ENCODE data around the gene CAMK2D. TPM values are rescaled to one million over a fixed set of nuclear protein-coding genes. Genes with fewer than 3 reads are reported as not detected.

Gene CAMK2D
- total RNA-seq, 2 donors from 2014 or later, result 69.5 to 109 TPM

DNA sequence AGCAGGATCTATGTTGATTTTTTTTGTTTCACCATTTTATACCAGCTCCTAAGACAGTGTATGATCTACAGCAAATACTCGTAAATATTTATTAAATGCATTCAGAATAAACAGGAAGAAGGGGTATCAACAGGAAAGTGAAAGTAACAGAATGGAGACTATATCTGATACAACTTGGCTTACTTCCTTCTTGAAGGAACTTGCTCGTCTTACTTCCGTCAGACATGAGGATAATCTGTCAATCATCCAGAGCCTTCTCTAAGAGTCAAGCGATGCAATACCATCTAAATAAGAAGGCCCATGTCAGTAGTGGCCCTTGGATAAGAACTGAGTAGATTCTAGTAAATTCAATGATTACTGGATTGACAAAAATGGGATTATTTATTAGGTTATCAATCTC is 84.2 kb downstream of the CAMK2D start:
- peaks cover 4% of the 10 kb centered on the region for H3K4me1 ChIP-seq
- DNase-seq, result no peak
- no peak overlapping the region for H3K4me3 ChIP-seq
- H3K9me3 ChIP-seq, result no peaks in the 10 kb centered on the region
- TF ChIP-seq, protein P1, sequence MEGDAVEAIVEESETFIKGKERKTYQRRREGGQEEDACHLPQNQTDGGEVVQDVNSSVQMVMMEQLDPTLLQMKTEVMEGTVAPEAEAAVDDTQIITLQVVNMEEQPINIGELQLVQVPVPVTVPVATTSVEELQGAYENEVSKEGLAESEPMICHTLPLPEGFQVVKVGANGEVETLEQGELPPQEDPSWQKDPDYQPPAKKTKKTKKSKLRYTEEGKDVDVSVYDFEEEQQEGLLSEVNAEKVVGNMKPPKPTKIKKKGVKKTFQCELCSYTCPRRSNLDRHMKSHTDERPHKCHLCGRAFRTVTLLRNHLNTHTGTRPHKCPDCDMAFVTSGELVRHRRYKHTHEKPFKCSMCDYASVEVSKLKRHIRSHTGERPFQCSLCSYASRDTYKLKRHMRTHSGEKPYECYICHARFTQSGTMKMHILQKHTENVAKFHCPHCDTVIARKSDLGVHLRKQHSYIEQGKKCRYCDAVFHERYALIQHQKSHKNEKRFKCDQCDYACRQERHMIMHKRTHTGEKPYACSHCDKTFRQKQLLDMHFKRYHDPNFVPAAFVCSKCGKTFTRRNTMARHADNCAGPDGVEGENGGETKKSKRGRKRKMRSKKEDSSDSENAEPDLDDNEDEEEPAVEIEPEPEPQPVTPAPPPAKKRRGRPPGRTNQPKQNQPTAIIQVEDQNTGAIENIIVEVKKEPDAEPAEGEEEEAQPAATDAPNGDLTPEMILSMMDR (IDR thresholded peaks at IDR 0.05), result no peak
- H3K9ac ChIP-seq (ENCODE audit: low read depth in 2 of 2, low read length in 2 of 2), result no peak overlapping the region
- H3K27me3 ChIP-seq, result no peaks in the 10 kb centered on the region
- intact Hi-C loops (cut with DNase I), result no loop called here
- H3K36me3 ChIP-seq, result no peaks in the 10 kb centered on the region
- H3K27ac ChIP-seq, result no peak overlapping the region

DNA sequence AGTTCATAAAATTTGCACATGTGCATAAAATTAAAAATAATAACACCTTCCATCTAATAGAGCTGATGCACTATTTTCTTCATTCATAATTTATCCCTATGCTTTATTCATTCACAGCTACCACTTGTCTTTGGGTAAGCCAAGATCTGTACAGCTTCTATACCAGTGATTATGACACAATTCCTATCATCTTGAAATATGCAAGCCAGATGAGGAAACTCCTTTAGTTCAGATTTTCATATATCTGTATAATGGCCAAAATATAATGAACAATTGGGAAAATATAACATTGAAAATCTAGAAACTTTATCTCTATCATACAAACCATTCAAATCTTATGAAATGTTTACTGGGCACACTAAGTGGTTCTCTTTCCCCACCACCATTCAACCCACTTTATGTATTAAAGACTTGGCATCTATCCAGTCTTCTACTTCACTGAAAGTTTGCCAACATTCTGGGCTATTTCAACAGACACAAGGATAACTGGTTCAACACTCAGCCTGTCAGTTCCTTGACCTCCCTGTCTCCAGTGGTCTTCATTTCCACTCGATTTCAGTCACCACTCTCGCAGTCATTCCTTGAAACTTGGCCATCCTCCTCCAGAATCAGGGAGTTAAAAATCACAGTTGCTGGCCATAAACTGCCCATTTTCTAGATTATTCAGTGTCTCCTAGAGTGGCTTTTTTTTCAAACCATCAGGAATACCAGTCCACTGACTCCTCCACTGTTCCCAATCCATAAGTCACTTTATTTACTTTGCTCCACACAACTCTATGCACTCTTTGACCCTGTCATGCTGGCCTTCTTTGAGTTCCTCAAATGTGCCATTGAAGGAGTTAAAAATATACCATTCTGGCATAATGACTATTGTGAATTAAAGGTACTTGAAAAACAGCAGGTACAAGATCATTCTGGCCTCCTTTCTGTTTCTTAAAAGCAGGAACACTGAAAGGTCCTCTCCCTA is 85.5 kb downstream of the CAMK2D start:
- DNase-seq, result no peak
- intact Hi-C loops (cut with DNase I), result no loop called here
- TF ChIP-seq, protein P1 (IDR thresholded peaks at IDR 0.05), result no peak
- Histone ChIP-seq H3K27me3 (no peaks in the 10 kb centered on the region), H3K9ac (ENCODE audit: low read depth in 2 of 2, low read length in 2 of 2) (no peak overlapping the region), H3K4me1 (peaks cover 4% of the 10 kb centered on the region), H3K4me3 (no peak overlapping the region), H3K27ac (no peak overlapping the region), H3K36me3 (no peaks in the 10 kb centered on the region), H3K9me3 (no peaks in the 10 kb centered on the region)

DNA sequence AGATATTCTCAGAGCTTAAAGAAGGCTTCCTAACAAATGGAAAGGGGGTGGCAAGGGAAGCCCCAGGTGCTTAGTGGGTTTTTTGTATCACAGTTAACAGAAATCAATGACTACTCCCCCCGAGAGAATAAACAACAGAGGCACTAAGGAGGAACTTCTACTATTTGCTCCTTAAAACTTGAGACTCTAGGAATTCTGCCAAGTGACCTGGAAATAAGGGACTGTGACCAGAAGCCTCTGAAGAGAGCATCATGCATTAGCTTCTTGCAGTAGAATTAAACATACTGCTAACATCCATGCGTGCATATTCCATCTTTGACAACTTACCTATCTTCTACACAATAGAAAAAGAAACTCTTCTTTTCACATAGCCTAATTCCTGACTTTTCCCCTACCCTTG is 86.8 kb downstream of the CAMK2D start:
- peaks cover 4% of the 10 kb centered on the region for H3K4me1 ChIP-seq
- TF ChIP-seq, protein P1 (IDR thresholded peaks at IDR 0.05), result no peak
- no peak for DNase-seq
- H3K27ac ChIP-seq, result no peak overlapping the region
- H3K9ac ChIP-seq (ENCODE audit: low read depth in 2 of 2, low read length in 2 of 2), result no peak overlapping the region
- H3K9me3 ChIP-seq, result no peaks in the 10 kb centered on the region
- intact Hi-C loops (cut with DNase I), result no loop called here
- no peaks in the 10 kb centered on the region for H3K27me3 ChIP-seq
- H3K36me3 ChIP-seq, result no peaks in the 10 kb centered on the region
- H3K4me3 ChIP-seq, result no peak overlapping the region

DNA sequence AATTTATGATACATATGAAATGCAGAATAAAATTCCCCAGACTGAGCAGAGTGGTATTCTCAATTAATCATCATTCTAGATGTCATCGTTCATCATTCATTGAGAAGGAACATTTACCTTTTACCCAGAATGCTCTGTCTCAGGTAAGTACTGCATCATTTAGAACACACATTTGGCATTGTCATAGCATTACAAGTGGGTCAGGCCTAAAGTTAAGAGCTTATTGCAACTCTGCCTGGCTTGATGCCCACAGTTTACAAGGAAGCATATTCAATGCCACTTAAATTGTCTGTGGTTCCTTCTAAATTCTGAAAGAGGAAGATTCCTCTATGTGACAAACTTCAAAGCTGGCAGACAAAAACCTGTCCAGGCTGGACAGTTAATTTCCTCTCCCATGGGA is 87.3 kb downstream of the CAMK2D start:
- Histone ChIP-seq H3K36me3 (no peaks in the 10 kb centered on the region), H3K4me1 (peaks cover 4% of the 10 kb centered on the region), H3K27me3 (no peaks in the 10 kb centered on the region), H3K4me3 (no peak overlapping the region), H3K9ac (ENCODE audit: low read depth in 2 of 2, low read length in 2 of 2) (no peak overlapping the region), H3K27ac (no peak overlapping the region), H3K9me3 (no peaks in the 10 kb centered on the region)
- no peak for DNase-seq
- TF ChIP-seq, protein P1 (IDR thresholded peaks at IDR 0.05), result no peak
- intact Hi-C loops (cut with DNase I), result no loop called here

DNA sequence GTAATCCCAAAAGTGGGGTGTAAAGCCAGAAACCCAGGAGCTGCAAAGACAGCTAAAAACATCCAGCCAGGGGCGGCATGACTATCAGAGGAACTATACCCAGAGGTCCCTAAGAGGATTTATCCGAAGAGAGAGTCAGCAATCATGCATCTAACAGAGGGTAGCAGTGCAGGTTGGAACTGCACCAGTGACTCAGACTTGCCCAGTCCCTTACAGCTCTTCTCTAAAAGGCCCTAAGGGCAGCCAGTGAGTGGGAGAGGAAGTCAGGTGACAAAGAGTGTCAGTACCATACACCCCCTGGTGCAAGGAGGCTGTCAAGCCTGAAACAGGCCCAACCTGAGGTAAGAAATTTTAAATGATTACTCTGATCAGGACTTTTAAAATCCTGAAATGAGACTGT is 88.1 kb downstream of the CAMK2D start:
- no peaks in the 10 kb centered on the region for H3K9me3 ChIP-seq
- DNase-seq, result no peak
- no peak overlapping the region for H3K9ac ChIP-seq (ENCODE audit: low read depth in 2 of 2, low read length in 2 of 2)
- H3K27me3 ChIP-seq, result no peaks in the 10 kb centered on the region
- peaks cover 4% of the 10 kb centered on the region for H3K4me1 ChIP-seq
- H3K27ac ChIP-seq, result no peak overlapping the region
- H3K4me3 ChIP-seq, result no peak overlapping the region
- no peaks in the 10 kb centered on the region for H3K36me3 ChIP-seq
- intact Hi-C loops (cut with DNase I), result no loop called here
- TF ChIP-seq, protein P1 (IDR thresholded peaks at IDR 0.05), result no peak

Data from colonic mucosa (tissue), 4 donors.